GM18858 (cell line): Measurements from ENCODE around the gene MACF1.
"Not testable (repeated sequence)": the region's sequence is repeated elsewhere in the genome, so short reads cannot be mapped to it uniquely, and the experiment has no call there.

Source experiments
- ATAC-seq: cut with Tn5 transposase; IDR thresholded peaks from one replicate; pipeline ENCODE4 v1.9.1; 2021; ENCODE audit not compliant: unreplicated experiment

Gene MACF1

GRCh38 chr1:39446986-39447567 lies 242.6 kb downstream of the MACF1 start:
- ATAC-seq = no peak

DNA sequence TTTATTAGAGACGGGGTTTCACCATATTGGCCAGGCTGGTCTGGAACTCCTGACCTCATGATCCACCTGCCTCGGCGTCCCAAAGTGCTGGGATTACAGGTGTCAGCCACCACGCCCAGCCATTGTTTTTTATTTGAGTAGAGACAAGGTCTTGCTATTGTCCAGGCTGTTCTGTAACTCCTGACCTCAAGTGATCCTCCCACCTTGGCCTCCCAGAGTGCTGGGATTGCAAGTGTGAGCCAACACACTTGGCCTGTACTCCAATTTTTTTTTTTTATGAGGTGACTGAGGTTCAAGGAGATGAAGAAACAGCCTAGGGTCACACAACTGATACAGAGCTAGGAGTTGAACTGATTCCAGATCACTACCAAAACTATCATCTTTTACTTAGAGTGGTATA lies 245.5 kb downstream of the MACF1 start:
- not testable (repeated sequence) for ATAC-seq

GRCh38 chr1:39450956-39451606 lies 246.6 kb downstream of the MACF1 start:
- ATAC-seq = no peak

- ATAC-seq = no peak
Measured at GRCh38 chr1:39452081-39452480, 247.6 kb downstream of the MACF1 start.

GRCh38 chr1:39452540-39452939 lies 248.0 kb downstream of the MACF1 start:
- ATAC-seq = no peak

GRCh38 chr1:39453603-39454002 lies 249.1 kb downstream of the MACF1 start:
- ATAC-seq = no peak

GRCh38 chr1:39458991-39459390 lies 254.5 kb downstream of the MACF1 start:
- ATAC-seq = no peak

DNA sequence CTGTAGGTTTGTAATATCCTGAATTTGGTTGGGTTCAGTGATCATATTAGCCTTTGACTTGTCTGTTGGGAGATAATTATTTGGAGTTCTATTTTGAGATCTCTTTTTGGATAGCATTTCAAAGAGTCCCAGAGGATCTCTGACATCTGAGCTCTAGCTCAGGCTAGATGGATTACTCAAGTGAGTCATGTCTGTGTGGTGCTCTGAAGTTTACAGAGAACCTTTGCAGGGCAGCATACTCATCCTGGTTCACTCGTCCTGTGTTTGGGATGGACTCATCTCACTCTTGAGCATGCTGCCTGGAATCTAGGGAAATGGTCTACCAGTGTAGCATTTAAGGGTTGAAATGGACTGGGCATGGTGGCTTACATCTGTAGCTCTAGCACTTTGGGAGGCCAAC lies 257.6 kb downstream of the MACF1 start:
- no peak for ATAC-seq

GRCh38 chr1:39466413-39467107 lies 262.1 kb downstream of the MACF1 start:
- ATAC-seq = no peak

DNA sequence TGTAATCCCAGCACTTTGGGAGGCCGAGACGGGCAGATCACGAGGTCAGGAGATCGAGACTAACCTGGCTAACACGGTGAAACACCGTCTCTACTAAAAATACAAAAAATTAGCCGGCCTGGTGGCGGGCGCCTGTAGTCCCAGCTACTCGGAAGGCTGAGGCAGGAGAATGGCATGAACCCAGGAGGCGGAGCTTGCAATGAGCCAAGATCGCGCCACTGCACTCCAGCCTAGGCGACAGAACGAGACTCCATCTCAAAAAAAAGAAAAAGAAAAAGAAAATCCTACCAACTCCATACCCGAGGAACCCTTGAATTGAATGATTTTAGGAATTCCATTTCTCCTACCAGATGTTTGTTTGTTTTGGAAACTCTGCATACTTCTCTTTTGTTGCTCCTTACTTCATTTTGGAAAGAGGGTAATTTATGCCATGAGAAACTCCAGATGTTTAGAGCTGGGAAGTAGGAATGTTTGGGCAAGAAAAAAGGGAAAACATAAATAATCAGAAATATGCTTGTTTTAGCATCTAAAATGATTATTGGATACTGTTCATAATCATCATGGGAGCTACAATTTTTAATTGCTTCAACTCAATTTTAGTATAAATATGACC lies 262.7 kb downstream of the MACF1 start:
- not testable (repeated sequence) for ATAC-seq

GRCh38 chr1:39469150-39469549 lies 264.7 kb downstream of the MACF1 start:
- ATAC-seq = no peak

- ATAC-seq = no peak
Measured at GRCh38 chr1:39470040-39470439, 265.5 kb downstream of the MACF1 start.

GRCh38 chr1:39472826-39473225 lies 268.3 kb downstream of the MACF1 start:
- no peak for ATAC-seq

GRCh38 chr1:39473324-39473723 lies 268.8 kb downstream of the MACF1 start:
- ATAC-seq = no peak

GRCh38 chr1:39474810-39475209 lies 270.3 kb downstream of the MACF1 start:
- ATAC-seq = no peak

GRCh38 chr1:39475551-39475950 lies 271.1 kb downstream of the MACF1 start:
- not testable (repeated sequence) for ATAC-seq

DNA sequence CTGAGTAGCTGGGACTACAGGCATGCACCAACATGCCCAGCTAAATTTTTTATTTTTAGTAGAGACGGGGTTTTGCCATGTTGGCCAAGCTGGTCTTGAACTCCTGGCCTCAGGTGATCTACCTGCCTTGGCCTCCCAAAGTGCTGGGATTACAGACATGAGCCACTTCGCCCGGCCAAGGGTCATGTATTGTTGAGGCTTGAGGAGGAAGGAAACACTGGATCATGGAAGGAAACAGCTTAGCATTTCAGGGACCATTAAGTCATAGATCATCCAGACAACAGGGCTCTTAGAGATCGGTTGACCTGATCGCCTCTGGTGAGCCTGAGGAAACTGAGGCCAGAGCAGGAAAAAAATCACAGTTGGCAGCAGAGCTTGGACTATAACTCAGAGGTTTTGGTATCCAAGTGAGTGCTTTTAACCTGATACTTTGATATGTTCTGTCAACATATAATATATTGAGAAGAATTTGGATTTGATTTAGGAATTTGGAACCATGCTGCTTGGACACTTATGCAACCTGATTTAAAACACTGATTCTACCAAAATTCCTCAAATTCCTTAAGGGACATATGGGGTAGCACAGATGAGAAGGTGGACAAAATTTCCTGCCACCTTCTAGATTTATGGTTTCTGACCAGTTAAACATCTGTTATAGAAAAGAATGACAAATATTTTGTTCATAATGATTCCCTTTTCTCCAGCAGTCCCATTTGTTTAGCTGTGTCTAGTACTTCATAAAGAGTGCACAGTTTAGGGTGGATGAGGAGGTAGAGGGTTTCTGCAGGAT lies 273.8 kb downstream of the MACF1 start:
- no peak for ATAC-seq

- ATAC-seq = no peak
Measured at GRCh38 chr1:39481289-39481688, 276.8 kb downstream of the MACF1 start.

- ATAC-seq = no peak
Measured at GRCh38 chr1:39483276-39483675, 278.8 kb downstream of the MACF1 start.

GRCh38 chr1:39484564-39484963 lies 280.1 kb downstream of the MACF1 start:
- no peak for ATAC-seq
